NCI-H345 treated with DMSO at 0.1 percent for 48 hours (cell line): ENCODE results near the gene AP1S2.
"Not testable (repeated sequence)": the region's sequence is repeated elsewhere in the genome, so short reads cannot be mapped to it uniquely, and the experiment has no call there.

Experiments used
- DNase-seq: peaks from one replicate; lab custom pipeline; 2025; ENCODE audit not compliant: unreplicated experiment; lab: John Stamatoyannopoulos, UW

The AP1S2 gene

DNA sequence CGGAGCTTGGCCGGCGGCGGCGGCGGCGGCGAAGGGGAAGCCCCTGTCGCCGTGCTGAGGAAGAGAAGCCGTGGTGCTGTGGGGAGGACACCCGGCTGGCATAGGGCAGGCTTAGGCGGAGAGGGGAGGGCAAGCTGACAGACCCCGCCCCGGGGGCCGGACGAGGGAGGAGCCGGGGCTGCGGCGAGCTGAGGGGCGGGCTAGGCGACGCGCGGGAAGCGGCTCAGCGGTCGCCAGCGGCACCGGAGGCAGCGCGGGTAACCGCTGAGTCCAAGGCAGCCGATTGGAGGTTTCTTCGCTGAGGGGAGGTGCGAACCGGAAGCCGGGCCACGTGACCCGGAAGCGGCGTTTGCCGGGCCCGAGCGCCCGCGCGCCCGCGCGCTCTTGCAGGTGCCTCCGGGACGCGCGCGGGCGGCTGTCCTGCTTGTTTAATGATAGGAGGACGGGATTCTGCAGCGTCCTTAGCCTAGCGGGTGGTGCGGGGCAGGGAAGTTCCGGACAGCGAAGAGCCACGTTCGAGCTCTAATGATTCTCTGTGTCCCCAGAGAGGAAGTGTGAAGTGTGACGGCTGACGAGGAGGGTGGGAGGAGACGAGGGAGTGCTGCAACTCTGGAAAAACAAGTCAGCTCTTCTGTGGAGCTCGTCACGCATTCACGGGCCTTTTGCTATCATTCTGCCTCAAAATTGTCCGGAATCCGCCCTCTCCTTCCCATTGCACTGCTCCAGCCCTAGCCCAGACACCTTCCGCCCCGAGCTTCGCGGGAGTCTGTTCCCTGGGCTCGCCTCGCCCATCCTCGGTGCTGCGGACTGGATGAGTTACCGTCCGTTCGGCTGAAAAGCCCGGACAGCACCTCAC lies at the start of gene AP1S2:
AP1S2 (minus strand) TSS at position 102 of the 856 bp plus-strand sequence. CDS start 2,289 bp downstream, outside the sequence.
- DNase-seq: peak; percentile 90

DNA sequence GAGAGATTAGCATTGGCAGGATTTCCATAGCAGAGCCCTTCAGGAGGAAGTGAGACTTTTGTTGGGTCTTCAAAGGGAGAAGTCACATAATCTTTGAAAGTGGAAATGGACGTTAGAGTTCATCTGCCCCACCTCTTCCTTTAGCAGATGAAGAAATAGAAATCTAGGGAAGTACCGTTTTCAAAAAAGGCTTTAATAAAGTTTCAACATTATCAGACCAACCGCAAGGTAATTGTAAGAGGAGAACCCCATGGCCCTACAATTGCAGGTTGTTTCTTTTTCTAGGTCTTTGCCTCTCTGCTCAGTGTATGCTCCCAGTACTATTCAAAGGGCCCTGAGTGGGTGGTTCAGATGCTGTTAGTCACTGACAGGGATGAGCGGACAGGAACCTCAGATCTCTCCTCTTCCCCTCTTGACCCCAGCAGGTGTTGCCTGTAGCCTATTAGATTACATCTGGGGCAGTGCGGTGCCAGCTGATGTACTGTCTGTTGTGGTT lies 48.6 kb upstream of the AP1S2 start:
- DNase-seq: no peak

GRCh38 chrX:15895334-15895733 lies 40.7 kb upstream of the AP1S2 start:
- no peak for DNase-seq

DNA sequence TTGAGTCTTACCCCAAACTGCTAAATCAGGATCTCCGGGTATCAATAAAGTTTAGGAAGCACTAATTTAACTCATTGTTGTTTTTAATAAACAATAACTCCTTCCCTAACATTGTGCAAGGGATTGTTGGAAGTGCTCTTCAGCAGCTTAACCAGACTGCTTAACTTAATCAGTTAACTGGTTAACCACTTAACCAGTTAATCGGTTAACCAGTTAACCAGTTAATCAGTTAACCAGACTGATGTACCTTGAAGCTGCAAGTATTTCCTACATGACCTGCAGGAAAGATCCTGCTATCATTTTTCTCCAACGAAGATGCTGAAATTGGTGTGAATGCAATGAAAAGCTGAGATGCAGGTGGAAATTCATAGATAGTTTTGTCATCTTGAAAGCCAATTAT lies 40.1 kb upstream of the AP1S2 start:
- DNase-seq: no peak

- no peak for DNase-seq
These were observed 35.9 kb upstream of the AP1S2 start for GRCh38 chrX:15890463-15890862.

- no peak for DNase-seq
These were observed 33.4 kb upstream of the AP1S2 start for GRCh38 chrX:15888062-15888461.

- no peak for DNase-seq
These were observed 28.9 kb upstream of the AP1S2 start for GRCh38 chrX:15883540-15883863.

DNA sequence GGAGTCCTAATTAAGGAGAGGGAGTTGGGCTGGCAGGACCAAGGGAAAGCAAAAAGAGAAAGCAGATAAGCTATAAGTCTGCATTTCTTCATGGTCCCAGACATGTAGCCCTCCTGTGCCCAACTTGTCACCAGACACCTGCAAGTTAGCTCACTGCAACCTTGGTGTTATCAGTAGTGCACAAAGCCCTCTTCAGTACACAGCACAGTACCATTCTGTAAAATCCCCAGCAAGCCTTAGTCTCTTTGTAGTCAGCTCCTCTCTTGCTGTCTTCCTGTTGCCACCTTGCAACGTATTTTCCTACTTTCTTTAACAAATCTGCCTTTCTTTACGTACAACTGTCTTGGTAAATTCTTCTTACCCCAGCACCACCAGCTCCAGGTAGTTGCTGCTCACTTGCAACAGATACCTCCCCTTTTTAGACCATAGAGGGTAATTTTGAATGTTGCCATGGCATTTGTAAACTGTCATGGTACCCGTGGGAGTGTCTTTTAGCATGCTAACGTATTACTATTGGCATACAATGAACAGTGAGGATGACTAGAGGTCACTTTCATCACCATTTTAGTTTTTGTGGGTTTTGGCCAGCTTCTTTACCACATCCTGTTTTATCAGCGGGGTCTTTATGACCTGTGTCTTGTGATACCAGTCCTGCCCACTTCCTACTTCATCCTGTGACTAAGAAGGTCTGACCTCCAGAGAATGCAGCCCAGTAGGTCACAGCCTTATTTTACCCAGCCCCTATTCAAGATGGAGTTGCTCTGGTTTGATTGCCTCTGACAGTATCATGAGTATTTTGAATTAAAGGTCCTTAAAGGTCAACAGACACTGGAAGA lies 28.3 kb upstream of the AP1S2 start:
- DNase-seq: no peak

GRCh38 chrX:15881381-15881897 lies 26.8 kb upstream of the AP1S2 start:
- no peak for DNase-seq

- not testable (repeated sequence) for DNase-seq
These were observed 23.3 kb upstream of the AP1S2 start for GRCh38 chrX:15877914-15878313.

DNA sequence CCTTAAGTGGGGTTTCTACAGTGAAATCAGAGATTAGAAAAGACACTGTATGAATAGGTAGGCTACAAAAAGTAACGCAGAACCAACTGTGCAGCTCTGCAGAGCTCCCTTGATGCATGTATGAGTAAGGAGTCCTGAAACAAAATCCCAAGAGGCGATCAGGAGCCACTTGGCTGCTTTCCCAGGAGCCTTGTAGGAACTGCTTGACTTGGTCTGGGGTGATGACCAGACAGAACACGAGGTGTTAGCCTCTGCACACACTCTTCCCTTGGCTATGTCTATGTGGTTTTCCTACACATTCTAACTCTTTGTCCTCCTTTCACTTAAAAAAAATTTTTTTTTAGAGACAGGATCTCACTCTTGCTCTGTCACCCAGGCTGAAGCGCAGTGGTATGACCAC lies 22.8 kb upstream of the AP1S2 start:
- no peak for DNase-seq

DNA sequence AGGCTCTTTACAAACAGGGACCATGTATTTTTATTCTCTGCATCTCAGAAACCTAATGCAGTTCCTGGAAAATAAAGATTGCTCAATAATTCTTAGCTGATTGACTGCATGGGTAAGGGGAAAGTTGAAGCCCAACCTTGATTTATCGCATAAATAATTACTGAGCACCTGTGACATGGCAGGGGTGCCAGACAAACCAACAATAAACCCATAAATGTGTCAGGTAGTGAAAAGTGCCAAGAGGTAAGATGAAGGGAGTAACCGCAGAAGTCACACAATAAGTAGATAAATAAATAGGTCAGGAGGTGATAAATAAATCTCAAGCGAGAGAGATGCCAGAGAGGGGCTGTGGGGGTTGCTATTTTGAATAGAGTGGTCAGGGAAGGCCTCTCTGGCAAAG lies 20.1 kb upstream of the AP1S2 start:
- no peak for DNase-seq

GRCh38 chrX:15873566-15873965 lies 19.0 kb upstream of the AP1S2 start:
- DNase-seq: no peak

DNA sequence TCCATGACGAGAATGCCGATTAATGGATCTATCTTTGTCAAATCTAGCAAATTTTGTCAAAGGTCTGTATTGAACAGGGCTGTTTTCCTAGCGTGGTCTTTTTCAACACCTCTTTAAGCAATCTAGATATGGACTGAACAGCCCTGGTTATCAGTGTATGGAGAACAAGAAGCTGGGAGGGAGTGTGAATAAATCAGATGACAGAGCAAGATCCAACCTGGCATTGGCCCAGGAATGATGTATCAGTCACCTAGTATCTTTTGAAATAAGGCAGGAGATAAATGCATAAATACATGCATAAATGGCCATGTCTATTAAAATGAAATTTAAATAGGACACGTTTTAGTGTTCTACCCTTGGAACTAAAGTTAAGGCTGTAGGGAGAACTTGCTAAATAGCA lies 15.7 kb upstream of the AP1S2 start:
- no peak for DNase-seq

- DNase-seq: no peak
These were observed 15.1 kb upstream of the AP1S2 start for GRCh38 chrX:15869695-15870094.

GRCh38 chrX:15866147-15866546 lies 11.5 kb upstream of the AP1S2 start:
- no peak for DNase-seq

DNA sequence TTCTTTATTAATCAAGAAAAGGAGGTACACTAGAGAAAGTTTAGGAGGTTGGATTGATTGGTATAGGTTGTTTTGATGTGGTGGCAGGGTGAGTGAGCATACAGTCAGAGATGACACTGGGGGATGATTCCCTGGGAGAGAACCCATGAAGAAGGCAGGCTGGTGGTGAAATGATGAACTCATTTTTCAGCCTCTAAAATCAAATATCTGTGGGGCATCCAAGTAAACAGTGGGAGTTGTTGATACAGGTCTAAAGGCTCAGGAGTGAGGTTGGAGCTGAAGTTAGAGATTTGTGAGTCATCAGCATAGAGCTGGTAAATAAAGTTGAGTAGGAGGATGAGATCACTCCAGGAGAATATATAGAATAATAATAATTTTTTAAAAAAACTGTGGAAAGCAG lies 10.0 kb upstream of the AP1S2 start:
- DNase-seq: no peak

DNA sequence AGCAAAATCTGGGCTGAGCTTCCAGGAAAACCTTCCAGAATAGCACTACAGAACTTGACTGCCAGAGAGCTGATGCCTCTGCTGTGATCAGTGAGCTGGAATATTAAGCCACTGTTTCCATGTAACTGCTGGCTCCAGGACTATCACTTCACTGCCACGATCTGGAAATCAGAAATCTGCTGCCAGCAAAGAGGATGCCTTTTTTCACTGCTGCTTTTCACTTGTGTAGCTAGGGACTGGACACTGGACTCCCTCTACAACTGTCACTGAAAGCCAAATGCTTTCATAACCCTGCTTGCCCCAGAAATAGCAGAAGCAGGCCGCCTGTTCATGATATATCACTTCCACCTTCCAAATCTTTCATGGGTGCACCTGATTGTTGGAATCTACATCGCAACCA lies 9.4 kb upstream of the AP1S2 start:
- no peak for DNase-seq

GRCh38 chrX:15860921-15861320 lies 6.3 kb upstream of the AP1S2 start:
- no peak for DNase-seq

DNA sequence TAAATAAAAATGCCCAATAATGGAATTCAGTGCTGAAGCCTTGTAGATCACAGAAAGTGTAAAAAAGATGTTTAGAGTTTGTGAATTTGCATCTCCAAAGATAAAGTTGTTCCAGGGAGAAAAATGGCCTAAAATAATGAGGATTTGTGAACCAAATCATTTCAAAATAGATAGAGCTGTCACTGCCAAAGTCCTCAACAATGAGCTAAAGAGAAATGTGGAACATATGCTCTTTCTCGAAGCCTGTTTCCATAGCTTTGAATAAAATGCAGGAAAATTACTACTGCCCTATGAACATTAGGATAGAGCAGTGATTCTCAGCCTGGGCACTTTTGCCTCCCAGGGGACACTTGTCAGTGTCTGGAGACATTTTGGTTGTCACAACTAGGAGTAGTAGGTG lies 3.4 kb upstream of the AP1S2 start:
- DNase-seq: no peak

- no peak for DNase-seq
These were observed 2.0 kb upstream of the AP1S2 start for GRCh38 chrX:15856636-15857035.

DNA sequence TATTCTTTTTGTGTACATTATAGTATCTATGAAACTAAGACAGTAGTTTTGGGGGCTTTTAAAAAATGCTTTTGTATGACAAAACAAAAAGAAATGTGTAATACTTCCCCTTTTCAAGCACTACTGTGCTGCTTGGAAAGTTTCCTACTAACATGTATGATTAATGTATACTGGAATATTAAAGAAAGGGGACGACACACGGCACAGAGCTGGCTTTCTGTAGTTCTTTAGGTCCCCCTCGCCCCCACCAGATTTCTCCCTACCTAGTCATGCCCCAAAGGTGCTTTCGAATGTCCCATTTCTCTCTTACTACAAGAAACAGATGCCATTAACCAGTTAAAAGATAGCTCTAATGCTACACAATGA lies 1.6 kb upstream of the AP1S2 start:
- no peak for DNase-seq
